IMR-90 (cell line): Measurements from ENCODE around the gene NMRK2. TPM values are rescaled to one million over a fixed set of nuclear protein-coding genes. Genes with fewer than 3 reads are reported as not detected.

ENCODE experiments used
- ATAC-seq: fragments of 200-7000 bp; cut with Tn5 transposase; 2 replicates; pipeline ENCODE4 v1.9.1; 2020; ENCODE audit warnings: low read depth, mild to moderate bottlenecking, moderate library complexity
- BruUV-seq: library from RNA; stranded (reverse); fragments of 400-500 nt; replicated peaks from 2 replicates; lab custom pipeline; 2021; lab: Mats Ljungman, UMichigan
- CTCF ChIA-PET: fragments of 300-600 bp; formaldehyde crosslinking; extraction: SDS; loops from one replicate; lab custom pipeline; 2021; ENCODE audit warnings: antibody characterized with exemption; lab: Yijun Ruan, JAX
- POLR2A ChIA-PET: fragments of 300-600 bp; sonication (Branson Sonifier 250); formaldehyde crosslinking; loops from one replicate; lab custom pipeline; 2022; ENCODE audit warnings: antibody characterized with exemption; ENCODE audit not compliant: unreplicated experiment; lab: Charles Lee
- DNase-seq: peaks from one replicate; pipeline ENCODE4 v3.0.0; 2013
- H2AFZ ChIP-seq: replicated peaks from 2 replicates; pipeline ENCODE3; 2013; ENCODE audit warnings: low read length, mild to moderate bottlenecking; ENCODE audit not compliant: poor library complexity
- H2AK5ac ChIP-seq: 2 replicates; pipeline ENCODE4 v1.6.1; 2013; ENCODE audit warnings: low read depth, low read length, inconsistent platforms
- H2AK9ac ChIP-seq: replicated peaks from 2 replicates; pipeline ENCODE3; 2013; ENCODE audit warnings: mild to moderate bottlenecking, low read depth, low read length, moderate library complexity; ENCODE audit not compliant: poor library complexity
- H2BK120ac ChIP-seq: 2 replicates; pipeline ENCODE4 v1.6.1; 2013; ENCODE audit warnings: low read depth, low read length, inconsistent platforms
- H2BK15ac ChIP-seq: 3 replicates; pipeline ENCODE4 v1.6.1; 2013; ENCODE audit warnings: low read depth, low read length, inconsistent platforms
- H2BK20ac ChIP-seq: 2 replicates; pipeline ENCODE4 v1.6.1; 2013; ENCODE audit warnings: low read depth, mild to moderate bottlenecking, inconsistent platforms, low read length, moderate library complexity
- H2BK5ac ChIP-seq: 2 replicates; pipeline ENCODE4 v1.6.1; 2013; ENCODE audit warnings: mild to moderate bottlenecking, low read depth, low read length, inconsistent platforms; ENCODE audit not compliant: poor library complexity, severe bottlenecking
- H3K14ac ChIP-seq: replicated peaks from 2 replicates; pipeline ENCODE4 v1.6.1; 2013; ENCODE audit warnings: low read depth, low read length, inconsistent platforms
- H3K18ac ChIP-seq: 2 replicates; pipeline ENCODE4 v1.6.1; 2013; ENCODE audit warnings: low read depth, low read length, control low read depth
- H3K23ac ChIP-seq: 2 replicates; pipeline ENCODE4 v1.6.1; 2013; ENCODE audit warnings: low read depth, low read length, inconsistent platforms
- H3K27ac ChIP-seq: 2 replicates; pipeline ENCODE4 v1.5.1; 2013; ENCODE audit warnings: mild to moderate bottlenecking, control low read depth, low read length; ENCODE audit not compliant: insufficient read depth
- H3K27me3 ChIP-seq: 2 replicates; pipeline ENCODE4 v1.6.1; 2013; ENCODE audit warnings: low read length; ENCODE audit not compliant: control insufficient read depth, insufficient read depth
- H3K36me3 ChIP-seq: 2 replicates; pipeline ENCODE4 v1.6.1; 2013; ENCODE audit warnings: low read length, mixed read lengths; ENCODE audit not compliant: control insufficient read depth, insufficient read depth
- H3K4ac ChIP-seq: 2 replicates; pipeline ENCODE4 v1.6.1; 2013; ENCODE audit warnings: low read depth, low read length, inconsistent platforms
- H3K4me1 ChIP-seq: 2 replicates; pipeline ENCODE4 v1.6.1; 2013; ENCODE audit warnings: low read length, mixed read lengths; ENCODE audit not compliant: control insufficient read depth, insufficient read depth
- H3K4me2 ChIP-seq: 2 replicates; pipeline ENCODE4 v1.6.1; 2013; ENCODE audit warnings: low read depth, mild to moderate bottlenecking, control low read depth, low read length, moderate library complexity
- H3K4me3 ChIP-seq: 2 replicates; pipeline ENCODE4 v1.5.1; 2013; ENCODE audit warnings: low read depth, mild to moderate bottlenecking, control low read depth, low read length, moderate library complexity; ENCODE audit not compliant: insufficient read depth
- H3K56ac ChIP-seq: 2 replicates; pipeline ENCODE4 v1.6.1; 2013; ENCODE audit warnings: low read length, inconsistent platforms; ENCODE audit not compliant: insufficient read depth; ENCODE audit errors: extremely low read depth
- H3K79me1 ChIP-seq, 2 experiments: 2 replicates each; pipeline ENCODE4 v1.6.1; 2013; ENCODE audit warnings: low read length in 2 of 2, inconsistent platforms in 1 of 2, low read depth in 1 of 2
- H3K9ac ChIP-seq: 2 replicates; pipeline ENCODE4 v1.6.1; 2013; ENCODE audit warnings: low read depth, low read length, control low read depth
- H3K9me1 ChIP-seq: 2 replicates; pipeline ENCODE4 v1.6.1; 2013; ENCODE audit warnings: low read length, inconsistent platforms; ENCODE audit not compliant: insufficient read depth
- H3K9me3 ChIP-seq: 2 replicates; pipeline ENCODE4 v1.6.1; 2013; ENCODE audit warnings: low read length; ENCODE audit not compliant: control insufficient read depth, insufficient read depth
- H4K20me1 ChIP-seq: 2 replicates; pipeline ENCODE4 v1.6.1; 2013; ENCODE audit warnings: low read length, inconsistent platforms; ENCODE audit not compliant: insufficient read depth
- H4K5ac ChIP-seq: 2 replicates; pipeline ENCODE4 v1.6.1; 2013; ENCODE audit warnings: mild to moderate bottlenecking, low read depth, low read length, control low read depth
- H4K8ac ChIP-seq, 2 experiments: 2 replicates each; pipeline ENCODE4 v1.6.1; 2013; ENCODE audit warnings: low read depth in 2 of 2, low read length in 2 of 2, control low read depth in 1 of 2, inconsistent platforms in 1 of 2
- H4K91ac ChIP-seq: 2 replicates; pipeline ENCODE4 v1.6.1; 2013; ENCODE audit warnings: low read depth, low read length, inconsistent platforms; ENCODE audit not compliant: insufficient read depth
- FOS ChIP-seq: fragments of 150-350 bp; IDR thresholded peaks from 2 replicates; pipeline ENCODE4 v1.6.1; 2016; ENCODE audit warnings: low read depth, low read length
- RAD21 ChIP-seq: IDR thresholded peaks from 2 replicates; pipeline ENCODE4 v1.6.1; 2012; ENCODE audit warnings: low read length, improper control_type of control experiment
- SMC3 ChIP-seq: fragments of 150-350 bp; IDR thresholded peaks from 2 replicates; pipeline ENCODE4 v1.6.1; 2016; ENCODE audit warnings: low read depth, mild to moderate bottlenecking, antibody characterized with exemption, low read length, moderate library complexity
- WGBS, 2 experiments: methylation state at CpG; one replicate each; pipeline versions ENCODE4 v1.1.5 to v1.1.7; 2013; ENCODE audit warnings: missing lambda C conversion rate in 2 of 2; ENCODE audit not compliant: insufficient read length in 1 of 2; ENCODE audit errors: extremely low coverage in 2 of 2; 5-methylcytosine and 5-hydroxymethylcytosine counted together
- dilution Hi-C: fragments of 300-500 bp; cut with HindIII; formaldehyde crosslinking; loops from one replicate; pipeline ENCODE4 v1.14.3; 2018; ENCODE audit warnings: low sequenced_read_pairs; ENCODE audit not compliant: unreplicated experiment
- in situ Hi-C: fragments of 300-500 bp; cut with MboI; formaldehyde crosslinking; loops from 3 replicates; pipeline ENCODE4 v1.14.3; 2019; ENCODE audit warnings: low sequenced_read_pairs, inconsistent platforms, mixed read lengths
- intact Hi-C: fragments of 100-400 bp; cut with micrococcal nuclease; formaldehyde crosslinking; loops from 2 replicates; pipeline ENCODE4 v1.10.0; 2022
- polyA plus RNA-seq, 3 experiments: library from polyadenylated mRNA; depleted of rRNA; stranded (reverse); fragments of >200 nt; gene quantifications; 2 replicates each; pipeline ENCODE4 v1.2.3, GENCODE V29; 2012; ENCODE audit warnings: low replicate concordance in 1 of 3
- total RNA-seq: library from RNA; depleted of rRNA; stranded (reverse); fragments of >200 nt; gene quantifications from 2 replicates; pipeline ENCODE4 v1.2.3, GENCODE V29; 2012
- TF ChIP-seq, protein P1 (sequence below): fragments of 150-350 bp; IDR thresholded peaks from 2 replicates; pipeline ENCODE4 v1.6.1; 2017; ENCODE audit warnings: mild to moderate bottlenecking, antibody characterized with exemption, low read length, low read depth

Gene NMRK2
- total and polyA plus RNA-seq, 2 of the 4 experiments (the other 2 are of a cell fraction) = not detected

DNA sequence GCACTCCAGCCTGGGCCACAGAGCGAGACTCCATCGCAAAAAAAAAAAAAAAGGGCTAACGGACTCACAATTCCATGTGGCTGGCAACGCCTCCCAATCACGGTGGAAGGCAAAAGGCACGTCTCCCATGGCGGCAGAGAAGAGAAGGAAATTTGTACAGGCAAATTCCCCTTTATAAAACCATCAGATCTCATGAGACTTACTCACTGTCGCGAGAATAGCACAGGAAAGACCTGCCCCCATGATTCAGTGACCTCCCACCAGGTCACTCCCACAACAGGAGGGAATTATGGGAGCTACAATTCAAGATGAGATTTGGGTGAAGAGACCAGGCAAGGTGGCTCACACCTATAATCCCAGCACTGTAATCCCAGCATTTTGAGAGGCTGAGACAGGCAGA lies 18.7 kb upstream of the NMRK2 start:
- Histone ChIP-seq H3K9me3 (peaks cover 5% of the 10 kb centered on the region; the same call in 1 of the 2 replicates), H3K4me1 (no peaks in the 10 kb centered on the region), H3K56ac (no peak overlapping the region), H3K4me3 (no peak overlapping the region), H3K79me1 (no peaks in the 10 kb centered on the region), H3K9me1 (no peaks in the 10 kb centered on the region), H3K27ac (no peak overlapping the region), H3K18ac (no peak overlapping the region), H3K14ac (no peak overlapping the region), H4K91ac (no peak overlapping the region), H2AFZ (no peak overlapping the region), H2BK5ac (no peak overlapping the region), H2BK20ac (no peak overlapping the region), H3K27me3 (no peaks in the 10 kb centered on the region; the same call in none of the 2 replicates), H3K36me3 (no peaks in the 10 kb centered on the region), H3K4ac (no peak overlapping the region), H4K5ac (no peak overlapping the region), H3K23ac (no peak overlapping the region), H2AK9ac (no peak overlapping the region), H2AK5ac (no peak overlapping the region), H2BK15ac (no peak overlapping the region), H2BK120ac (no peak overlapping the region), H4K20me1 (no peaks in the 10 kb centered on the region), H3K4me2 (no peak overlapping the region), H3K9ac (no peak overlapping the region), H4K8ac (no peak overlapping the region)
- in situ Hi-C loops (no loop called here), dilution Hi-C loops (no loop called here), intact Hi-C loops (no loop called here)
- BruUV-seq = no TSS peak
- no peak for DNase-seq
- ATAC-seq = no peak
- POLR2A ChIA-PET = no interaction called here
- WGBS, 2 experiments = no CpG with 5 or more reads among the region's 9 CpGs
- no peak for TF ChIP-seq RAD21
- TF ChIP-seq, protein P1, sequence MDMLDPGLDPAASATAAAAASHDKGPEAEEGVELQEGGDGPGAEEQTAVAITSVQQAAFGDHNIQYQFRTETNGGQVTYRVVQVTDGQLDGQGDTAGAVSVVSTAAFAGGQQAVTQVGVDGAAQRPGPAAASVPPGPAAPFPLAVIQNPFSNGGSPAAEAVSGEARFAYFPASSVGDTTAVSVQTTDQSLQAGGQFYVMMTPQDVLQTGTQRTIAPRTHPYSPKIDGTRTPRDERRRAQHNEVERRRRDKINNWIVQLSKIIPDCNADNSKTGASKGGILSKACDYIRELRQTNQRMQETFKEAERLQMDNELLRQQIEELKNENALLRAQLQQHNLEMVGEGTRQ = no peak
- TF ChIP-seq FOS = no peak
- no peak for TF ChIP-seq SMC3
- CTCF ChIA-PET = no interaction called here
